H1 (cell line): ENCODE measurements around the gene WDR7. TPM values are rescaled to one million over a fixed set of nuclear protein-coding genes. Genes with fewer than 3 reads are reported as not detected.

Experiments used
- CTCF ChIA-PET: fragments of 300-600 bp; sonication (Branson Sonifier 250); formaldehyde crosslinking; loops from one replicate; lab custom pipeline; 2021; ENCODE audit not compliant: partially characterized antibody; lab: Charles Lee
- POLR2A ChIA-PET: fragments of 300-600 bp; sonication (Branson Sonifier 250); formaldehyde crosslinking; loops from one replicate; lab custom pipeline; 2021; ENCODE audit warnings: inconsistent platforms; ENCODE audit not compliant: partially characterized antibody; lab: Charles Lee
- DNase-seq, 2 experiments: peaks; one replicate each; pipeline versions ENCODE4 v3.0.0 to v3.0.0-alpha.2; 2010 to 2022; ENCODE audit warnings: low spot score in 2 of 2, low read depth in 1 of 2, mixed read lengths in 1 of 2
- FAIRE-seq: peaks from 2 replicates; lab custom pipeline; 2011; peaks lifted over from hg19 to GRCh38; lab: Jason Lieb, UNC
- H2AFZ ChIP-seq: 2 replicates; pipeline ENCODE4 v1.8.1; 2012; ENCODE audit warnings: low read length, inconsistent platforms
- H2AK5ac ChIP-seq: 2 replicates; pipeline ENCODE4 v1.6.1; 2013; ENCODE audit warnings: low read depth, low read length
- H2BK120ac ChIP-seq: replicated peaks from 2 replicates; pipeline ENCODE3; 2013; ENCODE audit warnings: low read depth, low read length, inconsistent platforms
- H2BK12ac ChIP-seq: 2 replicates; pipeline ENCODE4 v1.6.1; 2013; ENCODE audit warnings: low read depth, low read length
- H2BK15ac ChIP-seq: 2 replicates; pipeline ENCODE4 v1.6.1; 2013; ENCODE audit warnings: low read length
- H2BK20ac ChIP-seq: 2 replicates; pipeline ENCODE4 v1.6.1; 2013; ENCODE audit warnings: low read length
- H2BK5ac ChIP-seq: 2 replicates; pipeline ENCODE4 v1.6.1; 2013; ENCODE audit warnings: low read depth, low read length
- H3K14ac ChIP-seq: 2 replicates; pipeline ENCODE4 v1.6.1; 2013; ENCODE audit warnings: inconsistent platforms; ENCODE audit not compliant: insufficient read length
- H3K18ac ChIP-seq: 2 replicates; pipeline ENCODE4 v1.6.1; 2013; ENCODE audit warnings: low read length; ENCODE audit errors: extremely low read depth
- H3K23ac ChIP-seq: 2 replicates; pipeline ENCODE4 v1.6.1; 2013; ENCODE audit warnings: inconsistent platforms; ENCODE audit not compliant: insufficient read length
- H3K23me2 ChIP-seq: 2 replicates; pipeline ENCODE4 v1.6.1; 2013; ENCODE audit warnings: low read depth, low read length
- H3K27ac ChIP-seq: 2 replicates; pipeline ENCODE4 v1.6.1; 2011; ENCODE audit warnings: low read depth, low read length, inconsistent platforms
- H3K27me3 ChIP-seq, 4 experiments: replicated peaks in 1 of 4; 1 replicate in 1 of 4; 2 replicates in 3 of 4; pipeline versions ENCODE4 v1.6.1 to v1.8.1; 2011 to 2013; ENCODE audit warnings: low read length in 3 of 4, mild to moderate bottlenecking in 3 of 4, inconsistent platforms in 2 of 4, mixed read lengths in 2 of 4, moderate library complexity in 1 of 4; ENCODE audit not compliant: control insufficient read depth in 3 of 4, insufficient read depth in 3 of 4; ENCODE audit errors: extremely low read depth in 1 of 4
- H3K36me3 ChIP-seq, 4 experiments: 2 replicates each; pipeline versions ENCODE4 v1.6.1 to v1.8.1; 2011 to 2013; ENCODE audit warnings: mild to moderate bottlenecking in 4 of 4, low read length in 3 of 4, moderate library complexity in 2 of 4, control low read depth in 1 of 4, inconsistent platforms in 1 of 4; ENCODE audit not compliant: insufficient read depth in 4 of 4, control insufficient read depth in 2 of 4
- H3K4ac ChIP-seq: replicated peaks from 2 replicates; pipeline ENCODE3; 2013; ENCODE audit warnings: low read length, low read depth, mixed read lengths, inconsistent platforms; ENCODE audit not compliant: insufficient read length
- H3K4me1 ChIP-seq, 4 experiments: replicated peaks in 1 of 4; 1 replicate in 1 of 4; 2 replicates in 3 of 4; pipeline versions ENCODE4 v1.6.1 to v1.8.1; 2011 to 2013; ENCODE audit warnings: low read length in 3 of 4, inconsistent platforms in 2 of 4, mixed read lengths in 1 of 4; ENCODE audit not compliant: insufficient read depth in 4 of 4, control insufficient read depth in 3 of 4
- H3K4me2 ChIP-seq, 2 experiments: 2 replicates each; pipeline versions ENCODE4 v1.6.1 to v1.8.1; 2011 to 2013; ENCODE audit warnings: low read depth in 2 of 2, low read length in 2 of 2, control low read depth in 1 of 2, inconsistent platforms in 1 of 2, mild to moderate bottlenecking in 1 of 2; ENCODE audit not compliant: insufficient read depth in 1 of 2
- H3K4me3 ChIP-seq, 4 experiments: fragments of 200-600, 300-600 bp in 1 of 4; sonication (generic), shearing (Covaris generic), sonication (Bioruptor Twin) in 1 of 4; 2 replicates each; pipeline versions ENCODE4 v1.5.1 to v1.8.1; 2011 to 2016; ENCODE audit warnings: low read length in 4 of 4, low read depth in 3 of 4, control low read depth in 2 of 4, inconsistent platforms in 2 of 4, mild to moderate bottlenecking in 2 of 4, mixed read lengths in 1 of 4, moderate library complexity in 1 of 4; ENCODE audit not compliant: insufficient read depth in 2 of 4; ENCODE audit errors: extremely low read depth in 1 of 4
- H3K56ac ChIP-seq: replicated peaks from 2 replicates; pipeline ENCODE3; 2013; ENCODE audit warnings: low read depth, mild to moderate bottlenecking, mixed read lengths, low read length, inconsistent platforms; ENCODE audit not compliant: insufficient read length
- H3K79me1 ChIP-seq: 2 replicates; pipeline ENCODE4 v1.6.1; 2013; ENCODE audit warnings: low read depth, low read length, control low read depth
- H3K79me2 ChIP-seq, 2 experiments: 2 replicates each; pipeline versions ENCODE4 v1.6.1 to v1.8.1; 2012 to 2013; ENCODE audit warnings: low read length in 2 of 2, mild to moderate bottlenecking in 2 of 2, inconsistent platforms in 1 of 2; ENCODE audit not compliant: insufficient read depth in 2 of 2, control insufficient read depth in 1 of 2
- H3K9ac ChIP-seq, 4 experiments: replicated peaks in 1 of 4; 1 replicate in 1 of 4; 2 replicates in 3 of 4; pipeline versions ENCODE4 v1.6.1 to v1.8.1; 2011 to 2013; ENCODE audit warnings: low read depth in 3 of 4, low read length in 3 of 4, control low read depth in 2 of 4, mild to moderate bottlenecking in 2 of 4, moderate library complexity in 2 of 4, inconsistent platforms in 1 of 4; ENCODE audit errors: extremely low read depth in 1 of 4
- H3K9me3 ChIP-seq, 2 experiments: 2 replicates each; pipeline versions ENCODE4 v1.6.1 to v1.8.1; 2012 to 2013; ENCODE audit warnings: mild to moderate bottlenecking in 2 of 2, moderate library complexity in 2 of 2, control low read depth in 1 of 2, inconsistent platforms in 1 of 2, low read depth in 1 of 2, low read length in 1 of 2, mixed read lengths in 1 of 2; ENCODE audit not compliant: insufficient read depth in 2 of 2
- H4K20me1 ChIP-seq, 2 experiments: replicated peaks in 1 of 2; 2 replicates each; pipeline versions ENCODE3 to v1.8.1; 2011 to 2013; ENCODE audit warnings: inconsistent platforms in 2 of 2, low read length in 2 of 2, mild to moderate bottlenecking in 1 of 2; ENCODE audit not compliant: insufficient read depth in 2 of 2, control insufficient read depth in 1 of 2
- H4K5ac ChIP-seq: 2 replicates; pipeline ENCODE4 v1.6.1; 2013; ENCODE audit warnings: low read length, low read depth, mixed read lengths, inconsistent platforms; ENCODE audit not compliant: insufficient read length
- H4K8ac ChIP-seq: 2 replicates; pipeline ENCODE4 v1.8.0; 2013; ENCODE audit warnings: mild to moderate bottlenecking, moderate library complexity, low read length, inconsistent platforms; ENCODE audit not compliant: insufficient read depth; ENCODE audit errors: extremely low read depth
- H4K91ac ChIP-seq: replicated peaks from 2 replicates; pipeline ENCODE3; 2013; ENCODE audit warnings: low read length, mixed read lengths, inconsistent platforms; ENCODE audit not compliant: insufficient read length
- BACH1 ChIP-seq: IDR thresholded peaks from 2 replicates; pipeline ENCODE4 v1.6.1; 2012; ENCODE audit warnings: low read length, improper control_type of control experiment
- FOSL1 ChIP-seq: IDR thresholded peaks from 2 replicates; pipeline ENCODE4 v1.6.1; 2011; ENCODE audit warnings: mild to moderate bottlenecking, low read depth, low read length, moderate library complexity; ENCODE audit not compliant: insufficient read depth
- KDM1A ChIP-seq: fragments of 200-600, 300-600 bp; sonication (generic); IDR thresholded peaks from 2 replicates; pipeline ENCODE4 v1.7.1; 2016; ENCODE audit warnings: mild to moderate bottlenecking, low read length, borderline replicate concordance
- KDM4A ChIP-seq: IDR thresholded peaks from one replicate; pipeline ENCODE4 v1.7.1; 2012; ENCODE audit warnings: low read depth, mild to moderate bottlenecking, moderate library complexity, low read length, inconsistent platforms; ENCODE audit not compliant: severe bottlenecking
- NANOG ChIP-seq: IDR thresholded peaks from 2 replicates; pipeline ENCODE4 v1.6.1; 2011; ENCODE audit warnings: low read length, low read depth, mild to moderate bottlenecking, inconsistent platforms; ENCODE audit not compliant: insufficient read depth, poor library complexity, severe bottlenecking
- POU5F1 ChIP-seq: IDR thresholded peaks from 2 replicates; pipeline ENCODE4 v1.6.1; 2011; ENCODE audit warnings: low read depth, mild to moderate bottlenecking, low read length, moderate library complexity
- SAP30 ChIP-seq: fragments of 300-600 bp; sonication (generic); IDR thresholded peaks from 2 replicates; pipeline ENCODE4 v1.7.1; 2012; ENCODE audit warnings: low read length, moderate library complexity, mild to moderate bottlenecking, inconsistent platforms; ENCODE audit not compliant: insufficient read depth, insufficient replicate concordance
- WGBS, 2 experiments: shearing (Covaris generic) in 1 of 2; methylation state at CpG; one replicate each; pipeline versions ENCODE4 v1.1.6 to v1.1.7; 2013 to 2015; ENCODE audit warnings: low lambda C conversion rate in 2 of 2, mixed read lengths in 2 of 2, inconsistent platforms in 1 of 2, low coverage in 1 of 2, missing lambda C conversion rate in 1 of 2; ENCODE audit not compliant: insufficient replicate concordance in 2 of 2, insufficient coverage in 1 of 2, insufficient read length in 1 of 2; ENCODE audit errors: extremely low coverage in 1 of 2, missing lambda C conversion rate in 1 of 2; 5-methylcytosine and 5-hydroxymethylcytosine counted together
- polyA plus RNA-seq, 7 experiments: library from polyadenylated mRNA; depleted of rRNA in 3 of 7; stranded (reverse) in 5 of 7; unstranded in 2 of 7; fragments of >200 nt in 5 of 7; fragments of 200-250 nt in 2 of 7; gene quantifications; 1 replicate in 5 of 7; 2 replicates in 1 of 7; 4 replicates in 1 of 7; pipeline versions ENCODE4 v1.2.1 to v1.2.3, GENCODE V29; 2011 to 2013; ENCODE audit warnings: missing spikeins in 2 of 7, mixed read lengths in 2 of 7
- total RNA-seq: library from RNA; stranded (reverse); fragmentation: NEBNext Ultra II Directional; extraction: Animal tissue kit (Norgen Biotek cat#: 25700); gene quantifications from 2 replicates; pipeline ENCODE4 v1.2.1, GENCODE V29; 2021
- TF ChIP-seq, protein P1 (sequence below): IDR thresholded peaks from 2 replicates; pipeline ENCODE4 v1.6.1; 2012; ENCODE audit warnings: low read length, inconsistent platforms
- TF ChIP-seq, protein P2 (sequence below), 3 experiments: IDR thresholded peaks; 1 replicate in 2 of 3; 2 replicates in 1 of 3; pipeline versions ENCODE4 v1.5.1 to v1.6.1; 2011; ENCODE audit warnings: low read length in 3 of 3, mild to moderate bottlenecking in 3 of 3, inconsistent platforms in 2 of 3, low read depth in 1 of 3, moderate library complexity in 1 of 3; ENCODE audit not compliant: insufficient read depth in 1 of 3; ENCODE audit errors: control extremely low read depth in 1 of 3

Gene WDR7
- total and polyA plus RNA-seq, 2 of the 8 experiments (the other 6 are each of a cell fraction or from before 2014, with no cell fraction given) = 5.5 to 15.2 TPM

DNA sequence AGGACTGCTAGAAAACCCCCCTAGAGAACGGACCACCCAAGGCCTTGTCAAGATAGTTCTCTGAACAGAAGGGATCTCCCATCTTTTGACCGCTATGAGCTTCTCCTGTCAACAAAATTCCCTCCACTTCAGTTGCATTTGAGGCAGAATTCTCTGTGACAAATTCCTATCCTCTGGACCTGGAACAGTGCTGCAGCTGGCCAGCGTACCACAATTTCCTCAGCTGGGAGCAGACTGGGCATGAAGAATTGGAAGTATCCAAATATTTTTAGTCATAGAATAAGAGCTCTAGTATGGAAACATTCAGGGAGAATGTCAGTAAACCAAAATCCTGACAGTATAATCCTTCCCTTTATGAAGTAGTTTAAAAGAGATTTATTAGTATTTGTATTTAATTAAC, 348.7 kb downstream of the WDR7 start:
- H3K9me3 ChIP-seq = no peaks in the 10 kb centered on the region
- WGBS, 2 experiments = 84% methylated on average over 3 of the region's 3 CpGs; no CpG with 5 or more reads in 1 of the 2 experiments
- no peak overlapping the region for H2BK20ac ChIP-seq
- H3K4me2 ChIP-seq = no peak overlapping the region
- H4K91ac ChIP-seq = no peak overlapping the region
- no peaks in the 10 kb centered on the region for H3K4me1 ChIP-seq
- H3K36me3 ChIP-seq = no peaks in the 10 kb centered on the region
- no peak overlapping the region for H2AFZ ChIP-seq
- no peak for FAIRE-seq
- H2BK15ac ChIP-seq = no peak overlapping the region
- H3K23me2 ChIP-seq = no peaks in the 10 kb centered on the region
- H4K20me1 ChIP-seq = no peaks in the 10 kb centered on the region
- no peak overlapping the region for H4K8ac ChIP-seq
- no peak overlapping the region for H3K27ac ChIP-seq
- no peak overlapping the region for H3K23ac ChIP-seq
- H3K79me2 ChIP-seq = no peaks in the 10 kb centered on the region
- H3K27me3 ChIP-seq = no peaks in the 10 kb centered on the region
- no peak overlapping the region for H3K4me3 ChIP-seq
- H3K4ac ChIP-seq = no peak overlapping the region
- no peak overlapping the region for H3K9ac ChIP-seq
- H2BK120ac ChIP-seq = no peak overlapping the region
- CTCF ChIA-PET = interaction anchor here (0.6 to 1.7 kb wide), 6 partner anchors 8 to 243 kb away, joined by 3 to 4 read pairs (median 3); no protein-coding TSS in a partner anchor
- no peak overlapping the region for H3K14ac ChIP-seq
- H3K18ac ChIP-seq = no peak overlapping the region
- POLR2A ChIA-PET = interaction anchor here (0.6 kb wide), 1 partner anchor 80 kb away, joined by 3 read pairs; no protein-coding TSS in a partner anchor
- H3K56ac ChIP-seq = no peak overlapping the region
- no peak overlapping the region for H4K5ac ChIP-seq
- H2BK5ac ChIP-seq = no peak overlapping the region
- H2BK12ac ChIP-seq = no peak overlapping the region
- H2AK5ac ChIP-seq = no peak overlapping the region
- DNase-seq = no peak
- H3K79me1 ChIP-seq = no peaks in the 10 kb centered on the region
- TF ChIP-seq BACH1 (no peak), SAP30 (no peak), NANOG (no peak), FOSL1 (no peak), KDM1A (no peak), KDM4A (no peak), POU5F1 (no peak)
- TF ChIP-seq, protein P1, sequence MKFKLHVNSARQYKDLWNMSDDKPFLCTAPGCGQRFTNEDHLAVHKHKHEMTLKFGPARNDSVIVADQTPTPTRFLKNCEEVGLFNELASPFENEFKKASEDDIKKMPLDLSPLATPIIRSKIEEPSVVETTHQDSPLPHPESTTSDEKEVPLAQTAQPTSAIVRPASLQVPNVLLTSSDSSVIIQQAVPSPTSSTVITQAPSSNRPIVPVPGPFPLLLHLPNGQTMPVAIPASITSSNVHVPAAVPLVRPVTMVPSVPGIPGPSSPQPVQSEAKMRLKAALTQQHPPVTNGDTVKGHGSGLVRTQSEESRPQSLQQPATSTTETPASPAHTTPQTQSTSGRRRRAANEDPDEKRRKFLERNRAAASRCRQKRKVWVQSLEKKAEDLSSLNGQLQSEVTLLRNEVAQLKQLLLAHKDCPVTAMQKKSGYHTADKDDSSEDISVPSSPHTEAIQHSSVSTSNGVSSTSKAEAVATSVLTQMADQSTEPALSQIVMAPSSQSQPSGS = no peak
- TF ChIP-seq, protein P2, sequence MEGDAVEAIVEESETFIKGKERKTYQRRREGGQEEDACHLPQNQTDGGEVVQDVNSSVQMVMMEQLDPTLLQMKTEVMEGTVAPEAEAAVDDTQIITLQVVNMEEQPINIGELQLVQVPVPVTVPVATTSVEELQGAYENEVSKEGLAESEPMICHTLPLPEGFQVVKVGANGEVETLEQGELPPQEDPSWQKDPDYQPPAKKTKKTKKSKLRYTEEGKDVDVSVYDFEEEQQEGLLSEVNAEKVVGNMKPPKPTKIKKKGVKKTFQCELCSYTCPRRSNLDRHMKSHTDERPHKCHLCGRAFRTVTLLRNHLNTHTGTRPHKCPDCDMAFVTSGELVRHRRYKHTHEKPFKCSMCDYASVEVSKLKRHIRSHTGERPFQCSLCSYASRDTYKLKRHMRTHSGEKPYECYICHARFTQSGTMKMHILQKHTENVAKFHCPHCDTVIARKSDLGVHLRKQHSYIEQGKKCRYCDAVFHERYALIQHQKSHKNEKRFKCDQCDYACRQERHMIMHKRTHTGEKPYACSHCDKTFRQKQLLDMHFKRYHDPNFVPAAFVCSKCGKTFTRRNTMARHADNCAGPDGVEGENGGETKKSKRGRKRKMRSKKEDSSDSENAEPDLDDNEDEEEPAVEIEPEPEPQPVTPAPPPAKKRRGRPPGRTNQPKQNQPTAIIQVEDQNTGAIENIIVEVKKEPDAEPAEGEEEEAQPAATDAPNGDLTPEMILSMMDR (IDR thresholded peaks at IDR 0.05; ENCODE audit: control extremely low read depth in 1 of 3, insufficient read depth in 1 of 3, low read depth in 1 of 3, low read length in 3 of 3) = no peak
